ENCODE results near the gene POLR2L.

POLR2L gene

GRCh38 chr11:871472-871871 lies 29.1 kb upstream of the POLR2L start:
- Histone ChIP-seq H3K9me3 (no peaks in the 10 kb centered on the region), H3K4me3 (ENCODE audit: low read depth in 1 of 2, low read length in 1 of 2) (no peak overlapping the region), H3K36me3 (peaks cover 7% of the 10 kb centered on the region), H3K27me3 (no peaks in the 10 kb centered on the region), H3K27ac (no peak overlapping the region), H3K4me1 (ENCODE audit: control insufficient read depth in 1 of 2, insufficient read depth in 1 of 2, low read depth in 1 of 2, low read length in 1 of 2) (no peaks in the 10 kb centered on the region)
- no peak for TF ChIP-seq CTCF (IDR thresholded peaks at IDR 0.05)

GRCh38 chr11:870418-870817 lies 28.1 kb upstream of the POLR2L start:
- no peaks in the 10 kb centered on the region for H3K9me3 ChIP-seq
- no peaks in the 10 kb centered on the region for H3K27me3 ChIP-seq
- TF ChIP-seq CTCF (IDR thresholded peaks at IDR 0.05) = no peak
- H3K4me3 ChIP-seq (ENCODE audit: low read depth in 1 of 2, low read length in 1 of 2) = no peak overlapping the region
- peaks cover 7% of the 10 kb centered on the region for H3K36me3 ChIP-seq
- H3K27ac ChIP-seq = no peak overlapping the region
- H3K4me1 ChIP-seq (ENCODE audit: control insufficient read depth in 1 of 2, insufficient read depth in 1 of 2, low read depth in 1 of 2, low read length in 1 of 2) = no peaks in the 10 kb centered on the region

- H3K27me3 ChIP-seq = no peaks in the 10 kb centered on the region
These were observed 27.7 kb upstream of the POLR2L start for GRCh38 chr11:870127-870413.

GRCh38 chr11:869399-870126 lies 27.2 kb upstream of the POLR2L start:
- H3K9me3 ChIP-seq = no peaks in the 10 kb centered on the region
- peaks cover 7% of the 10 kb centered on the region for H3K36me3 ChIP-seq
- H3K27me3 ChIP-seq = no peaks in the 10 kb centered on the region
- H3K4me3 ChIP-seq (ENCODE audit: low read depth in 1 of 2, low read length in 1 of 2) = no peak overlapping the region
- TF ChIP-seq CTCF (IDR thresholded peaks at IDR 0.05) = no peak
- no peak overlapping the region for H3K27ac ChIP-seq
- no peaks in the 10 kb centered on the region for H3K4me1 ChIP-seq (ENCODE audit: control insufficient read depth in 1 of 2, insufficient read depth in 1 of 2, low read depth in 1 of 2, low read length in 1 of 2)

More at GRCh38 chr11:870127-870413, 27.7 kb upstream of the POLR2L start:
- no peak overlapping the region for H3K27ac ChIP-seq
- H3K9me3 ChIP-seq = no peaks in the 10 kb centered on the region
- no peaks in the 10 kb centered on the region for H3K4me1 ChIP-seq (ENCODE audit: control insufficient read depth in 1 of 2, insufficient read depth in 1 of 2, low read depth in 1 of 2, low read length in 1 of 2)
- TF ChIP-seq CTCF (IDR thresholded peaks at IDR 0.05) = no peak
- H3K36me3 ChIP-seq = peaks cover 7% of the 10 kb centered on the region
- H3K4me3 ChIP-seq (ENCODE audit: low read depth in 1 of 2, low read length in 1 of 2) = no peak overlapping the region

- Histone ChIP-seq H3K4me1 (ENCODE audit: control insufficient read depth in 1 of 2, insufficient read depth in 1 of 2, low read depth in 1 of 2, low read length in 1 of 2) (no peaks in the 10 kb centered on the region), H3K27me3 (no peaks in the 10 kb centered on the region), H3K4me3 (ENCODE audit: low read depth in 1 of 2, low read length in 1 of 2) (no peak overlapping the region), H3K36me3 (peaks cover 7% of the 10 kb centered on the region), H3K27ac (no peak overlapping the region), H3K9me3 (no peaks in the 10 kb centered on the region)
- TF ChIP-seq CTCF (IDR thresholded peaks at IDR 0.05) = no peak
These were observed 26.5 kb upstream of the POLR2L start for GRCh38 chr11:868802-869201.

All from neutrophil (primary cell).